ENCODE results near the gene PON3. TPM values are rescaled to one million over a fixed set of nuclear protein-coding genes. Genes with fewer than 3 reads are reported as not detected.

The PON3 gene
- total and polyA plus RNA-seq, 2 of the 13 experiments (the other 11 are each of a cell fraction or from before 2014, with no cell fraction given), result 23.6 to 37.8 TPM

DNA sequence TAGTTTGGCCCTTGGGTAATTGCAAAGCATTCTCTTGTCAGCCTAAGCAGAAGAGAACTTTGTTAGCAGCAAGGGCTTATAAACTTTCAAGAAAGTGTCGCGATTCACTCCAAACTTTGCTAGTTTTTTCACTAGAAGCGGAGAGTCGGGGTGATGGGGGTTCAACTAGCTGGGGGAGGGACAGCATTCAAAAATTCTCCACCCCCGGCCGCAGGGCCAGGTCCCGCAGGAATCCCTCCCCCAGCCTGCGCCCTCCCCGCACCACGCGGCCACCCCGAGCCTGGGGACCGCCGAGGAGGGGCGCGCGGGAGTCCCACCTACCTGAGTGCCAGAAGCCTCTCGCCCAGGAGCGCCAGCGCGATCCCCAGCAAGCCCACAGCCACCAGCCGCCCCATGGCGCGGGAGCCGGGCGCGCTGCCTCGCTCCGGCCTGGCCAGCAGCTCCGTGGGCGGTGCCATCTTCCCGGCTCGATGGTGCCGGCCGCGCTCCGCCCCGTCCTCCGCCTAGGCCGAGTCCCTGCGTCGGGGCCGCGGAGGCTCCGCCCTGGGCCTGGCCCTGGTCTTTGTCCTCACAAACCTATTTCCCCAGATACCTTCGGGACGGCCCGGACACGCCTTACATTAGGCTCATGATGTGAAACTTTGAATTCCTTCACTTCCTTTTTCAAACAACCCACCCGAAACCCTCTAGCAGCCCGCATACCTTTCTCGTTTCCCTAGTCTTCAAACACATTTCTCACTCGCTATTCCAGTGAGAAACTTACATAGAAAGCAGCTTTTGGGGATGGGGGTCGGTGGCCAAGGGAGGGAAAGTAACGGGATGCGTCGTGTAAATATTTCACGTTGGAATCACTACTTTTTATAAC is 38.6 kb upstream of the PON3 start, which contains the start of gene PON2 (continued):
- no peak for TF ChIP-seq SNAPC4 (CRISPR knock-in tag; IDR thresholded peaks at IDR 0.05)
- TF ChIP-seq, protein P1, sequence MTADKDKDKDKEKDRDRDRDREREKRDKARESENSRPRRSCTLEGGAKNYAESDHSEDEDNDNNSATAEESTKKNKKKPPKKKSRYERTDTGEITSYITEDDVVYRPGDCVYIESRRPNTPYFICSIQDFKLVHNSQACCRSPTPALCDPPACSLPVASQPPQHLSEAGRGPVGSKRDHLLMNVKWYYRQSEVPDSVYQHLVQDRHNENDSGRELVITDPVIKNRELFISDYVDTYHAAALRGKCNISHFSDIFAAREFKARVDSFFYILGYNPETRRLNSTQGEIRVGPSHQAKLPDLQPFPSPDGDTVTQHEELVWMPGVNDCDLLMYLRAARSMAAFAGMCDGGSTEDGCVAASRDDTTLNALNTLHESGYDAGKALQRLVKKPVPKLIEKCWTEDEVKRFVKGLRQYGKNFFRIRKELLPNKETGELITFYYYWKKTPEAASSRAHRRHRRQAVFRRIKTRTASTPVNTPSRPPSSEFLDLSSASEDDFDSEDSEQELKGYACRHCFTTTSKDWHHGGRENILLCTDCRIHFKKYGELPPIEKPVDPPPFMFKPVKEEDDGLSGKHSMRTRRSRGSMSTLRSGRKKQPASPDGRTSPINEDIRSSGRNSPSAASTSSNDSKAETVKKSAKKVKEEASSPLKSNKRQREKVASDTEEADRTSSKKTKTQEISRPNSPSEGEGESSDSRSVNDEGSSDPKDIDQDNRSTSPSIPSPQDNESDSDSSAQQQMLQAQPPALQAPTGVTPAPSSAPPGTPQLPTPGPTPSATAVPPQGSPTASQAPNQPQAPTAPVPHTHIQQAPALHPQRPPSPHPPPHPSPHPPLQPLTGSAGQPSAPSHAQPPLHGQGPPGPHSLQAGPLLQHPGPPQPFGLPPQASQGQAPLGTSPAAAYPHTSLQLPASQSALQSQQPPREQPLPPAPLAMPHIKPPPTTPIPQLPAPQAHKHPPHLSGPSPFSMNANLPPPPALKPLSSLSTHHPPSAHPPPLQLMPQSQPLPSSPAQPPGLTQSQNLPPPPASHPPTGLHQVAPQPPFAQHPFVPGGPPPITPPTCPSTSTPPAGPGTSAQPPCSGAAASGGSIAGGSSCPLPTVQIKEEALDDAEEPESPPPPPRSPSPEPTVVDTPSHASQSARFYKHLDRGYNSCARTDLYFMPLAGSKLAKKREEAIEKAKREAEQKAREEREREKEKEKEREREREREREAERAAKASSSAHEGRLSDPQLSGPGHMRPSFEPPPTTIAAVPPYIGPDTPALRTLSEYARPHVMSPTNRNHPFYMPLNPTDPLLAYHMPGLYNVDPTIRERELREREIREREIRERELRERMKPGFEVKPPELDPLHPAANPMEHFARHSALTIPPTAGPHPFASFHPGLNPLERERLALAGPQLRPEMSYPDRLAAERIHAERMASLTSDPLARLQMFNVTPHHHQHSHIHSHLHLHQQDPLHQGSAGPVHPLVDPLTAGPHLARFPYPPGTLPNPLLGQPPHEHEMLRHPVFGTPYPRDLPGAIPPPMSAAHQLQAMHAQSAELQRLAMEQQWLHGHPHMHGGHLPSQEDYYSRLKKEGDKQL (CRISPR knock-in tag; IDR thresholded peaks at IDR 0.05; ENCODE audit: low read depth), result no peak
- no peak for TF ChIP-seq ZNF572 (CRISPR knock-in tag; IDR thresholded peaks at IDR 0.05)
- TF ChIP-seq ZNF558 (CRISPR knock-in tag; IDR thresholded peaks at IDR 0.05; ENCODE audit: borderline replicate concordance), result peak; percentile 38; the same call in 1 of the 2 replicates
- no peak for TF ChIP-seq KDM3A (CRISPR knock-in tag; IDR thresholded peaks at IDR 0.05; ENCODE audit: low read depth)
- no peak for TF ChIP-seq ZBTB42 (CRISPR knock-in tag; IDR thresholded peaks at IDR 0.05)
- TF ChIP-seq ZC3H4 (CRISPR knock-in tag; IDR thresholded peaks at IDR 0.05; ENCODE audit: borderline replicate concordance), result no peak; the same call in 1 of the 2 replicates
- TF ChIP-seq NFKB2 (CRISPR knock-in tag; IDR thresholded peaks at IDR 0.05; ENCODE audit: borderline replicate concordance), result peak; percentile 93
- peak; percentile 80 for TF ChIP-seq HNRNPLL (IDR thresholded peaks at IDR 0.05; ENCODE audit: low read depth, low read length, poor library complexity, severe bottlenecking)
- TF ChIP-seq RBM22 (optimal IDR thresholded peaks at IDR 0.05; ENCODE audit: low read length), result no peak
- no peak for TF ChIP-seq GABPA (IDR thresholded peaks at IDR 0.05; ENCODE audit: low read depth, low read length)
- 0 out of 2 replicates have a peak, but pooled peaks have one; percentile 13 for TF ChIP-seq GABPA (CRISPR knock-in tag; IDR thresholded peaks at IDR 0.05; ENCODE audit: low read depth)
- TF ChIP-seq, protein P2, sequence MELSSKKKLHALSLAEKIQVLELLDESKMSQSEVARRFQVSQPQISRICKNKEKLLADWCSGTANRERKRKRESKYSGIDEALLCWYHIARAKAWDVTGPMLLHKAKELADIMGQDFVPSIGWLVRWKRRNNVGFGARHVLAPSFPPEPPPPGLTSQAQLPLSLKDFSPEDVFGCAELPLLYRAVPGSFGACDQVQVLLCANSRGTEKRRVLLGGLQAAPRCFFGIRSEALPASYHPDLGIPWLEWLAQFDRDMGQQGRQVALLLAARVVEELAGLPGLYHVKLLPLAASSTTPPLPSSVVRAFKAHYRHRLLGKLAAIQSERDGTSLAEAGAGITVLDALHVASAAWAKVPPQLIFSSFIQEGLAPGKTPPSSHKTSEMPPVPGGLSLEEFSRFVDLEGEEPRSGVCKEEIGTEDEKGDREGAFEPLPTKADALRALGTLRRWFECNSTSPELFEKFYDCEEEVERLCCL (CRISPR knock-in tag; IDR thresholded peaks at IDR 0.05; ENCODE audit: borderline replicate concordance), result no peak
- TF ChIP-seq TMF1 (CRISPR knock-in tag; IDR thresholded peaks at IDR 0.05; ENCODE audit: low read depth), result peak; percentile 80; the same call in 1 of the 2 replicates
- TF ChIP-seq ZMYM2 (CRISPR knock-in tag; IDR thresholded peaks at IDR 0.05), result no peak
- TF ChIP-seq KDM5A (IDR thresholded peaks at IDR 0.05; ENCODE audit: borderline replicate concordance, low read length), result no peak
- TF ChIP-seq CCDC6 (CRISPR knock-in tag; IDR thresholded peaks at IDR 0.05), result peak; percentile 77; the same call in 1 of the 2 replicates

All from HepG2 (cell line).